Stimulated activated CD4-positive, alpha-beta T cell treated with anti-CD3 and anti-CD28 coated beads, Interleukin-1b, Interleukin-23, amount 100 ng/mL, for 1 hour (primary cell): Measurements from ENCODE around the gene MLLT3.

Source experiments
- DNase-seq, 2 donors: peaks; one replicate each; pipeline ENCODE4 v3.0.0-alpha.2; 2020; ENCODE audit warnings: low read depth in 2 of 2

MLLT3 gene

GRCh38 chr9:20418485-20418884, 203.8 kb downstream of the MLLT3 start:
- DNase-seq: no peak

DNA sequence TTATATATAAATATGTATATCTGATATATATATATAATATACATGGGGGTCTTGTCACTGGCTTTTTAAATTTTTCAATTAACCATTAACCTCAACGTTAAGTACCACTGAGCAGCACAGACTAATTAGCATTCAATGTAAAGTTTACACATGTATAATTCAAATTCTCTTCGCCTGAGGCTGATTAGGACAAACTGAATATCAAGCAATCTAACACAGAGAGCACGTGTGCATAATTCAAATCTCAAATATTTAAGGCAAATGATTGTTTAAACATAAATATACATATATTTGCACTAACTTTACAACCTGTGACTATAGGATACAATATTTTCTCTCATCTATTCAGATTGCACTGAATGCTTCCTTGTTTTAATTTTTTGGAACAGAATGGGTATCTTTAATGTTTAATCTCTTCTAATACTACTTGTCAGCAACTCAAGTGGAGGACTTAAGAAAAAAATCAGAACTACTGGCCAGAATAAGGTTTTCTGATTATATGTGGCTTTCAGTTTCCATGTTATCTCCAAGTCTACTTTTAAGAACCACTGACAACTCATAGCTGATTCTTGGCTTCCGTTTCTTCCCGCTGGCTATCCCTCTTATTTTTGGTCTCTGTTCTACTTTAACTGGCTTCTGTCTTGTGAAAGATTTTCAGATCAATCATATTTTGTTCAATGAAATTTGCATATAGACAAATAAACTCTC, 204.8 kb downstream of the MLLT3 start:
- DNase-seq: no peak

- DNase-seq: no peak
These were observed 208.1 kb downstream of the MLLT3 start for GRCh38 chr9:20414150-20414549.

GRCh38 chr9:20409321-20410092, 212.8 kb downstream of the MLLT3 start:
- DNase-seq: no peak

- DNase-seq: no peak
These were observed 213.8 kb downstream of the MLLT3 start for GRCh38 chr9:20408513-20408912.

DNA sequence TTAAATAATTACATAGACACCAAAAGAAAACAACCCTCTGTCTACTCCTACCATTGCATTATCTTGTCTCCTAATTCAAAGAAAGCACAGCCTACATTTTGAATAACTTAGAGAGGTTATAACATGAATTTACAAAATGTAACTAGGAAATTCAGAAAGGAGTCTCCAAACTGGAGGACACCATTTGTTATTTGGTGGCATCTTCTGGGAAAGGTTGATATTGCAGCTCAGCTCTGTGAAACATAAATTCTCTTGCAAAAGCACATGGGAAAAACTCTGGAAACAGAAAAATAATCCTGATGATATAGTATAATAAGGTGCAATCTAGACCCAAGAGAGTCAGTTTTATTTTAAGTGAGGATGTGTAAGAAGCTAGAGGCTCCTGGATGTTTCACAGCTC, 215.3 kb downstream of the MLLT3 start:
- no peak for DNase-seq

- no peak for DNase-seq
These were observed 216.0 kb downstream of the MLLT3 start for GRCh38 chr9:20406344-20406743.

DNA sequence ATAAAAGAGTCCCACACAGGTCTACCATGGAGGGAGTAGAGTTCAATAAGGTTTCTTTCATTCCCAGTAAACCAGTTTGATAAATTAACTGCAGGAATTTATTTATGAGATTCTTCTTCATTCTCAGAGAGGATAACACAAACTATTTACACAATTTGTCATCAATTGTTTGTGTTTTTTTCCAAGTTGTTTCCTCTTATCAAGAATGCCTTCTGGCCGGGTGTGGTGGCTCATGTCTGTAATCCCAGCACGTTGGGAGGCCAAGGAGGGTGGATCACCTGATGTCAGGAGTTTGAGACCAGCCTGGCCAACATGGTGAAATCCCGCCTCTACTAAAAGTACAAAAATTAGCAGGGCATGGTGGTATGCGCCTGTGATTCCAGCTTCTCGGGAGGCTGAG, 216.7 kb downstream of the MLLT3 start:
- DNase-seq: no peak

DNA sequence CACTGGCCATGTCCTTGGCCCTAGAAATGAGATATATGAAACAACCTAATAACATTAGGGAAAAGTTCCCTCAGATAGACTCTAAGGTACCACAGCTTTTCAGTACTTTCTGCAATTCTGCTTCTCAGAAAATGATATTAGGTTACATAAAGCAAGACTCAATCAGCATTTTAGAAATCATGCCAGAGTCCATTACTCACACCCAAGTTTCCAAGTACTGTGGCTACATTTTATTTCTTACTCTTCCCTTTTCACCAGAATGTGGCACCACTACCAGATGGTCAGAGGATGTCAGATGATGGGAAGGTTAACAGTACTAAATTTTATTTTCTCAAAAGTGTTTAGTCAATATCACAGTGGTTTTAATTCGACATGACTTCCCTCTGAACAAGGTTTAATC, 217.2 kb downstream of the MLLT3 start:
- DNase-seq: no peak

DNA sequence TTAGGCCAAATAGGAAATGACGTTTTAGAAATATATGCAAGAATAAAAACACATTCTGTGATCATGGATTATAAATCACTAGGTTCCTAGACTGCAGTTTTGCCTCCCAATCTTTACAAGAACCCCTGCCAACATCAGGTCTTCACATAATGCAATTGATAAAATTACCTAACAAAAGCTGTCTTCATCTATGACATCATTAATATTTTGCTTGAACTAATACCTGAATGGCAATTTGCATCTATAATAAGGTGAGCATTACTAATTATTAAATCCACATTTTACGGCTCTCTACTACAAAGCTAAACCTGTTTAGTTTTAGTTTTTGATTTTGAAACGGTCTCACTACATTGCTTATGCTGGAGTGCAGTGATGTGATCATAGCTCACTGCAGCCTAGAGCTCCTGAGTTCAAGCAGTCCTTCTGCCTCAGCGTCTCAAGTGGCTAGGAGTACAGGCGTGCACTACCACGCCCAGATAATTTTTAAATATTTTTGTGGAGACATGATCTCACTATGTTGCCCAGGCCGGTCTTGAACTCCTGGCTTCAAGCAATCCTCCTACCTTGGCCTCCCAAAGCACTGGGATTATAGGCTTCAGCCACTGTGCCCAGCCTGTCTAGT, 218.0 kb downstream of the MLLT3 start:
- no peak for DNase-seq

DNA sequence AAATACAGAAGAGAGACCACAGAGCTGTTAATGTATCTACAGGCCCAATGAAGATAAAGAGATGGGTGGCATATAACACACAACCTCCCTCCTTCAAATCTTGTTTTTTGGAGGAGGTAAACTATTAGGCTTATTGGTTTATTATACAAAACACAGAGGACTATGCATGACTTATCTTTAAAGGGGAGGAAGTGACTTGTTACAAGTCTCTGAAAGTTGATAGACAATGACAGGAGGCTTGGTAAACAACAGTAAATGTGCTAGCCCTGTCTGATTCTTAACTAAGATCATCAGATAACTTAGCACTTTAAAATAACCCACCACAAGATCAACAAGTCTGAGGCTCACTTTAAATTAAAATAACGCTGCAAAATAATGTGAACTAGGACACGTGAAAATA, 219.0 kb downstream of the MLLT3 start:
- no peak for DNase-seq

- DNase-seq: no peak
These were observed 219.9 kb downstream of the MLLT3 start for GRCh38 chr9:20402273-20402875.

- no peak for DNase-seq
These were observed 223.6 kb downstream of the MLLT3 start for GRCh38 chr9:20398536-20399338.

- no peak for DNase-seq
These were observed 225.0 kb downstream of the MLLT3 start for GRCh38 chr9:20397348-20397747.

DNA sequence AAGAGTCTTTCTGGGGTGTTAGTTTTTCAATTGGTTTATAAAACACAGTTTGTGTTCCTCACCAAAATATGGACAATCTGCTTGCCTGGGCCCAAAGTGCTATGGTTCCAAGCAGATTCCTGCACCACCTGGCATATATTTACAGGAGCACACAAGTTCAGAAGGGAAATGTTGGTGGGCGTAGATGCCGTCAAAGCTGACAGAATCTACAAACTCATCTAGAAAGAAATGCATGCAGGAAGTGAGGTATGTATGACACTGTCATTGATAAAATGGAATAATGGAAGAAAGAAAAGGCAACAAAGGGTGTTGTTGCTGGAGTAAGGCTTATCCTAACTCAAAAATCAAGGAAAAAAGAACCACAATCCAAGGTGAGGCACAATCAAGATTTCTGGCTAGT, 225.8 kb downstream of the MLLT3 start:
- DNase-seq: no peak

- no peak for DNase-seq
These were observed 226.6 kb downstream of the MLLT3 start for GRCh38 chr9:20395651-20396050.

DNA sequence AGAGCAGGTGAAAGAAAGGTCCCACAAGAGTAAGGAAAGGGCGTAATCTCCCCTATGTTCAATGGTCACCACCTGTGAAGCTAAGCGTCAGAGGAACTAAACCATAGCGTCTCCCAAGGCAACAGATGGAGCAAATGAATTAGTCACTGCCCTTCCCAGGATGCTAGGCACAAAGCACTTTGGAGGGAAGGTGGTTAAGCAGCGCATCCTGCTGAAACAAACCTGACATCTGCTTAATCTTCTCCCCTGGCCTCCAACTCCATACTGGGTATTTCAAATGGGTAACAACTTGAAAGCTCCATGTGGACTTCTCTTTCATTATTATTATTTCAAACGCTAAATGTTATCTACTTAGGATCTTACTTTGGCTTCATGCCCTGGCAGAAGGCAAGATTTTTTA, 227.3 kb downstream of the MLLT3 start:
- DNase-seq: no peak

- DNase-seq: no peak
These were observed 231.1 kb downstream of the MLLT3 start for GRCh38 chr9:20391208-20391607.

GRCh38 chr9:20390400-20390799, 231.9 kb downstream of the MLLT3 start:
- no peak for DNase-seq

GRCh38 chr9:20387062-20387461, 235.2 kb downstream of the MLLT3 start:
- DNase-seq: no peak

GRCh38 chr9:20384642-20385041, 237.7 kb downstream of the MLLT3 start:
- no peak for DNase-seq
